ENCODE measurements around the gene FGF14. TPM values are rescaled to one million over a fixed set of nuclear protein-coding genes. Genes with fewer than 3 reads are reported as not detected.

FGF14 gene
- total and polyA plus RNA-seq, 2 experiments from 2014 or later, result 0.03 TPM; not detected in 1

DNA sequence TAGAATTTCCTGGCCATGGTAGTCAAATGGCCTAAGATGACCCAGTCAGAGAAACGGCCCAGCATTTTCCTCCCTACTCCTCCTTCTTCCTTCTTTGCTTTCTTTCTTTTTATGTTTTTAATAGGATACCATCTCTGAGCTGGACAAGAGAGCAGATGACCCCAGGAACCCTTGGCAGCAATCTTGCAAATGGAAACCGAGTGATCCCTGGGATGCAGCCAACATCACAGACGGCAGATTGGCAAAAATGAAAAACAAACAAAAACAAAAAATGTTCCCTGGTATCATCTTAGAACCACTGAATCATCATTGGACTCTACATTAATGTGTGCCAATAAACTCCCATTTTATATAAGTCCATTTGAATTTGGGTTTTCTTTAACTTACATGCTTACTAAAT, 424.4 kb downstream of the FGF14 start:
- no peaks in the 10 kb centered on the region for H4K20me1 ChIP-seq (replicated peaks; ENCODE audit: insufficient read depth)
- no peaks in the 10 kb centered on the region for H3F3A ChIP-seq (replicated peaks; ENCODE audit: low read depth)
- H3K4me2 ChIP-seq, result no peak overlapping the region
- H3K79me2 ChIP-seq (replicated peaks; ENCODE audit: insufficient read depth), result no peaks in the 10 kb centered on the region
- peaks cover 3% of the 10 kb centered on the region; the same call in 1 of the 3 replicates for H3K4me1 Mint-ChIP-seq
- H2AFZ ChIP-seq, result no peak overlapping the region
- H3K27ac Mint-ChIP-seq, result no peak overlapping the region
- DNase-seq (ENCODE audit: low spot score) (no peak), ATAC-seq (no peak)
- H3K9me3 Mint-ChIP-seq, result no peaks in the 10 kb centered on the region
- no peaks in the 10 kb centered on the region for H3K36me3 ChIP-seq (ENCODE audit: insufficient read depth)
- TF ChIP-seq, protein P1, sequence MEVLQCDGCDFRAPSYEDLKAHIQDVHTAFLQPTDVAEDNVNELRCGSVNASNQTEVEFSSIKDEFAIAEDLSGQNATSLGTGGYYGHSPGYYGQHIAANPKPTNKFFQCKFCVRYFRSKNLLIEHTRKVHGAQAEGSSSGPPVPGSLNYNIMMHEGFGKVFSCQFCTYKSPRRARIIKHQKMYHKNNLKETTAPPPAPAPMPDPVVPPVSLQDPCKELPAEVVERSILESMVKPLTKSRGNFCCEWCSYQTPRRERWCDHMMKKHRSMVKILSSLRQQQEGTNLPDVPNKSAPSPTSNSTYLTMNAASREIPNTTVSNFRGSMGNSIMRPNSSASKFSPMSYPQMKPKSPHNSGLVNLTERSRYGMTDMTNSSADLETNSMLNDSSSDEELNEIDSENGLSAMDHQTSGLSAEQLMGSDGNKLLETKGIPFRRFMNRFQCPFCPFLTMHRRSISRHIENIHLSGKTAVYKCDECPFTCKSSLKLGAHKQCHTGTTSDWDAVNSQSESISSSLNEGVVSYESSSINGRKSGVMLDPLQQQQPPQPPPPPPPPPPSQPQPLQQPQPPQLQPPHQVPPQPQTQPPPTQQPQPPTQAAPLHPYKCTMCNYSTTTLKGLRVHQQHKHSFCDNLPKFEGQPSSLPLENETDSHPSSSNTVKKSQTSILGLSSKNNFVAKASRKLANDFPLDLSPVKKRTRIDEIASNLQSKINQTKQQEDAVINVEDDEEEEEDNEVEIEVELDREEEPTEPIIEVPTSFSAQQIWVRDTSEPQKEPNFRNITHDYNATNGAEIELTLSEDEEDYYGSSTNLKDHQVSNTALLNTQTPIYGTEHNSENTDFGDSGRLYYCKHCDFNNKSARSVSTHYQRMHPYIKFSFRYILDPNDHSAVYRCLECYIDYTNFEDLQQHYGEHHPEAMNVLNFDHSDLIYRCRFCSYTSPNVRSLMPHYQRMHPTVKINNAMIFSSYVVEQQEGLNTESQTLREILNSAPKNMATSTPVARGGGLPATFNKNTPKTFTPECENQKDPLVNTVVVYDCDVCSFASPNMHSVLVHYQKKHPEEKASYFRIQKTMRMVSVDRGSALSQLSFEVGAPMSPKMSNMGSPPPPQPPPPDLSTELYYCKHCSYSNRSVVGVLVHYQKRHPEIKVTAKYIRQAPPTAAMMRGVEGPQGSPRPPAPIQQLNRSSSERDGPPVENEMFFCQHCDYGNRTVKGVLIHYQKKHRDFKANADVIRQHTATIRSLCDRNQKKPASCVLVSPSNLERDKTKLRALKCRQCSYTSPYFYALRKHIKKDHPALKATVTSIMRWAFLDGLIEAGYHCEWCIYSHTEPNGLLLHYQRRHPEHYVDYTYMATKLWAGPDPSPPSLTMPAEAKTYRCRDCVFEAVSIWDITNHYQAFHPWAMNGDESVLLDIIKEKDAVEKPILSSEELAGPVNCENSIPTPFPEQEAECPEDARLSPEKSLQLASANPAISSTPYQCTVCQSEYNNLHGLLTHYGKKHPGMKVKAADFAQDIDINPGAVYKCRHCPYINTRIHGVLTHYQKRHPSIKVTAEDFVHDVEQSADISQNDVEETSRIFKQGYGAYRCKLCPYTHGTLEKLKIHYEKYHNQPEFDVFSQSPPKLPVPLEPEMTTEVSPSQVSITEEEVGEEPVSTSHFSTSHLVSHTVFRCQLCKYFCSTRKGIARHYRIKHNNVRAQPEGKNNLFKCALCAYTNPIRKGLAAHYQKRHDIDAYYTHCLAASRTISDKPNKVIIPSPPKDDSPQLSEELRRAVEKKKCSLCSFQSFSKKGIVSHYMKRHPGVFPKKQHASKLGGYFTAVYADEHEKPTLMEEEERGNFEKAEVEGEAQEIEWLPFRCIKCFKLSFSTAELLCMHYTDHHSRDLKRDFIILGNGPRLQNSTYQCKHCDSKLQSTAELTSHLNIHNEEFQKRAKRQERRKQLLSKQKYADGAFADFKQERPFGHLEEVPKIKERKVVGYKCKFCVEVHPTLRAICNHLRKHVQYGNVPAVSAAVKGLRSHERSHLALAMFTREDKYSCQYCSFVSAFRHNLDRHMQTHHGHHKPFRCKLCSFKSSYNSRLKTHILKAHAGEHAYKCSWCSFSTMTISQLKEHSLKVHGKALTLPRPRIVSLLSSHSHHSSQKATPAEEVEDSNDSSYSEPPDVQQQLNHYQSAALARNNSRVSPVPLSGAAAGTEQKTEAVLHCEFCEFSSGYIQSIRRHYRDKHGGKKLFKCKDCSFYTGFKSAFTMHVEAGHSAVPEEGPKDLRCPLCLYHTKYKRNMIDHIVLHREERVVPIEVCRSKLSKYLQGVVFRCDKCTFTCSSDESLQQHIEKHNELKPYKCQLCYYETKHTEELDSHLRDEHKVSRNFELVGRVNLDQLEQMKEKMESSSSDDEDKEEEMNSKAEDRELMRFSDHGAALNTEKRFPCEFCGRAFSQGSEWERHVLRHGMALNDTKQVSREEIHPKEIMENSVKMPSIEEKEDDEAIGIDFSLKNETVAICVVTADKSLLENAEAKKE (CRISPR knock-in tag; IDR thresholded peaks at IDR 0.05), result no peak
- H3K4me1 ChIP-seq (ENCODE audit: insufficient read depth), result no peaks in the 10 kb centered on the region
- H3K4me3 ChIP-seq, result no peak overlapping the region
- no peaks in the 10 kb centered on the region for H3K27me3 ChIP-seq (ENCODE audit: insufficient read depth)
- H3K9me2 ChIP-seq (ENCODE audit: insufficient read depth), result 0 out of 2 replicates have a peak, but pooled peaks cover 4% of the 10 kb centered on the region
- no peak overlapping the region for H3K27ac ChIP-seq (ENCODE audit: low read depth)
- no peaks in the 10 kb centered on the region for H3K27me3 Mint-ChIP-seq (ENCODE audit: insufficient read depth, low read depth, poor library complexity)
- no peak overlapping the region for H3K4me3 Mint-ChIP-seq
- no peaks in the 10 kb centered on the region for H3K36me3 Mint-ChIP-seq (ENCODE audit: low read depth)

- Histone ChIP-seq H3K27ac (ENCODE audit: low read depth) (no peak overlapping the region), H3K4me2 (no peak overlapping the region), H3K36me3 (ENCODE audit: insufficient read depth) (no peaks in the 10 kb centered on the region), H3F3A (replicated peaks; ENCODE audit: low read depth) (no peaks in the 10 kb centered on the region), H3K4me1 (ENCODE audit: insufficient read depth) (peaks cover 13% of the 10 kb centered on the region), H3K27me3 (ENCODE audit: insufficient read depth) (no peaks in the 10 kb centered on the region), H3K4me3 (no peak overlapping the region), H2AFZ (no peak overlapping the region), H3K79me2 (replicated peaks; ENCODE audit: insufficient read depth) (no peaks in the 10 kb centered on the region), H3K9me2 (ENCODE audit: insufficient read depth) (peaks cover 5% of the 10 kb centered on the region; the same call in 1 of the 2 replicates), H4K20me1 (replicated peaks; ENCODE audit: insufficient read depth) (no peaks in the 10 kb centered on the region)
- Mint-ChIP-seq H3K4me1 (peaks cover 16% of the 10 kb centered on the region), H3K9me3 (no peaks in the 10 kb centered on the region), H3K36me3 (ENCODE audit: low read depth) (no peaks in the 10 kb centered on the region), H3K27me3 (ENCODE audit: insufficient read depth, low read depth, poor library complexity) (no peaks in the 10 kb centered on the region), H3K27ac (no peak overlapping the region), H3K4me3 (no peak overlapping the region)
- DNase-seq (ENCODE audit: low spot score) (no peak), ATAC-seq (no peak)
- TF ChIP-seq STAT1 (IDR thresholded peaks at IDR 0.05; ENCODE audit: unreplicated experiment) (no peak), JUNB (IDR thresholded peaks at IDR 0.05; ENCODE audit: unreplicated experiment) (no peak), EZH2phosphoT487 (IDR thresholded peaks at IDR 0.05; ENCODE audit: unreplicated experiment) (no peak), NANOG (IDR thresholded peaks at IDR 0.05; ENCODE audit: borderline replicate concordance) (no peak), ZNF331 (CRISPR knock-in tag; IDR thresholded peaks at IDR 0.05; ENCODE audit: low read depth) (no peak), REST (IDR thresholded peaks at IDR 0.05; ENCODE audit: unreplicated experiment) (no peak), EZH2 (IDR thresholded peaks at IDR 0.05; ENCODE audit: low read depth, unreplicated experiment) (no peak), CTCF (conservative IDR thresholded peaks at IDR 0.05; ENCODE audit: low read depth in 2 of 2) (no peak), ZNF114 (CRISPR knock-in tag; IDR thresholded peaks at IDR 0.05) (no peak)
Observed at GRCh38 chr13:101972191-101972590, 429.7 kb downstream of the FGF14 start.

Measured in GM23338 (cell line).